ENCODE results near the gene GARRE1.

Gene GARRE1

DNA sequence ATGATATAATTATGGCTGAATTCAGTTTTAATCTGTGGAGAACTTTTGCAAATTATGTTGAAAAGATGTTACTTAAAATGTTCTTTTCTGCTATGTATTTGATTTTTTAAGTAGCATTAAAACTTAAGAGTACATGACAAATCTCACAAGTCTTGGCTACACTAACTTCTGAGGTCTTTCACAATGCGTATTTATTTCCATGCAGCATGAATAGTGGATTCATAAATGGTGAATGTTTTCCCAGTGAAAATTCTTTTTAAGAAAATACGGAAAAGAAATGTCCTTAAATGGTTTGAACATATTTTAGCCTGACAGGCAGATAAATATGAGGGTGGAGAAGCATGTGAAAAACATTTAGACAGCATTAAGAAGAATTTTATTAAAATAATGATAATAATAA, 30.2 kb downstream of the GARRE1 start:
- in situ Hi-C loops (cut with MboI; ENCODE audit: low sequenced_read_pairs): no loop called here

DNA sequence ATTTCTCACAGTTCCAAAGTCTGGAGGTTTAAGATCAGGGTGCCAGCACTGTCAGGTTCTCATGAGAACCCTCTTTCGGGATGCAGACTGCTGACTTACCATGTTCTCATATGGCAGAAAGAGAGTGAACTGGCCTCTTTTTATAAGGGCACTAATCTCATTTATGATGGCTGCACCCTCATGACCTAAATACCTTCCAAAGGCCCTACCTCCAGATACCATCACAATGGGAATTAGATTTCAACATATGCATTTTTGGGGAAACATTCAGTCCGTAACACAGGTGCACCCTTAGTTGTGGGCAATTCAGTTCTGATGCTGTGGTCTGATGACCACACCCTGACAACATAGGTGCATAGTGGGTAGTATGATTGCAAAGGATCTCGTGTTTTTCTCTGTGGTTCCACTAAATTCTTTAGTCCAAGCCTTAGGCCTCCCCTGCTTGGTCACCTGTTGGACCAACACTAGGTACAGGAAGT, 33.3 kb downstream of the GARRE1 start:
- in situ Hi-C loops (cut with MboI; ENCODE audit: low sequenced_read_pairs): no loop called here

DNA sequence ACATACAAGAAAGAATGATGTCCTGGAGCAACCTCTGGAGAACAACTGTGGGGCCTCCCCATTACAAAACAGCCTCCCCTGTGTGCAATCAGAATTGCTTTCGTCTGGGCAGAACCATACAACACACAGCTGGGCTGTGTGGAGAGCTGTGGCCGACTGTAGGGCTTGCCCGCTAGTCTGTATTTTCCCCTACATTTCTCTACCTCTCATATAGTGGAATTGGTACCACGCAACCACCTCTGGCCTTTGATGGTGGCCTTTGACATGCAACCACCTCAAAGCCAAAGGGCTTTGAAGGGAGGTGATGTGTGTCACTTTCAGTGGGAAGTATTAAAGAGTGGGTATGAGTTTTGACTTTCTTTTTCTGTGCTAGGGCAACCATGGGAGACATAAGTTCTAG, 34.0 kb downstream of the GARRE1 start:
- in situ Hi-C loops (cut with MboI; ENCODE audit: low sequenced_read_pairs): no loop called here

DNA sequence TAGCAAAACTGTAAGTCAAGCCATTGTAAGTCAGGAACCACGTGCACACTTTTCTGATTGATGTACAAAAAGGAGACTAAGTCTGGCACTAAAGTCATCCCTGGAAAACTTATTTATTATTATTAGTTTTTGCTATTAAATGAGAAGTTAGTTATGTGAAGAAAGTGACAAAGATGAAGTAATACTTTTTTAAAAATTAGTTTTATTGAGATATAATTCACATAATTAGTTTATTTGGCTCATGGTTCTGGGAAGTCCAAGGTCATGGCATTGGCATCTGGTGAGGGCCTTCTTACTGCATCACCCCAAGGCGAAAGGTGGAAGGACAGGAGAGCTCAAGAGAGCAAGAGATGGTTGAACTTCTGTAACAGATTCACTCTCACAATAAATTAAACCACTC, 36.9 kb downstream of the GARRE1 start:
- in situ Hi-C loops (cut with MboI; ENCODE audit: low sequenced_read_pairs): no loop called here

DNA sequence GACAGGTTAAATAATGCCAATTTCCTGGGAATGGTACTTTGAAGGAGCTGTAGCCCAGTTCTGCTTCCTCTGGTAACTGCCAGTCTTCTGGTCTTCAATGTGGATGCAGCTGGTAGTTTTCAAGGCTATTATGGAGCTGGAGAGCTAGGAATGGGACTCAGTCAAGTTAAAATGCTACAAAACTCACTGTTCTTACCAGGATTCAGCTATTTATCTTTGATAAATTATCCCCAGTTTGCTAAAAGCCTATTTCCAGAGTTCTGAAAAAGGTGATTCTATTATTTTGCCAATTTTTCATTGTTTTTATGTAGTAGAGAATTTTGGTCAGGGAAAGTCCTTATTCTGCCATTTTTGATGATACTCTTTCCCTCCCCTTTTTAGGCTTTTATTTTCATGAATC, 40.7 kb downstream of the GARRE1 start:
- in situ Hi-C loops (cut with MboI; ENCODE audit: low sequenced_read_pairs): no loop called here

DNA sequence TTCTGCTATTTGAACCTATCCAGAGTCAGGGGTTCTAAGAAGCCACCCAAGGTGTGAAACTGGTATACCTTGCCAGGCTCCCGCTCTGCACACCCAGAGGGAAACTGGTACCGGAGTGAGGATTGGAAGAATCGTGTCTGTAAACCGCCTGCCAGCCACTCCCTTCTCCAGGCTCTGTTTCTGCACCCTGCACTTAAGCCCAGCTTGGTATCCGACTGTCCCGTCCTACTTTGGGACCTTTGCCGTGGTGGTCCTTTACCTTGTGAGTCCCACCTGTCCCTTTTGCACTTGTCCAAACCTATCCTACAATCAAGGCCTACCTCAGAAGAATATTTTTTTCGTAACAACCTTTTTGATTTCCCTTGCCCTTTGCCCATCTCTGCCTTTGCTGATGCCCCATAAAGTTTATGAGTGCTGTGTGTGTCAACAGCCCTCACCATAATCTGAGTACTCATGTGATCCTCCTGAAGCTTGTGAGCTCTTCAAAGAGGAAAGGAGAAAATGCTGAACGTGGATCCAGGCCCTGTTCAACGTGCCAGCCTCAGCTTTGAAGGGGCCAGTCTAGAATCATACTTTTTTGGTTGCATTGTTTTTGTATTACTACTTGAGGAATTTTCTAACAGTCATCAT, 44.7 kb downstream of the GARRE1 start:
- in situ Hi-C loops (cut with MboI; ENCODE audit: low sequenced_read_pairs): no loop called here

DNA sequence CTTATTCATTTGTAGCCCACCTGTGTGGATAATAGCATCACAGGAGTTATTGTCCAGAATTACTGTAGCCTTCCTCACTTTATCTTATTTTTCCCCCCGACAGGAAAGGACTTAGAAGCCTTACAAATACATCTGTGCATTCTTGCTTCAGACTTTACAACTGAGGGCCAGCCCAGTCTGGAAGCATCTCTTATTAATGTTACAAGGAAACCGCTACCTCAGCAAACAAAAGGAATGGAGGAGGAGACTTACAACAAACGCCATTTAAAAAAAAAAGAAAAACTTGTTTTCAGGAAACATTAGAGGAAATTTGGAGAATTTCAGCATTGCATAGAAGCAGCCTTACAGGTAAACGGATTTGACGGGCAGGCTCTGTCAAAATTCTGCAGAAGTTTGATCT, 45.2 kb downstream of the GARRE1 start:
- in situ Hi-C loops (cut with MboI; ENCODE audit: low sequenced_read_pairs): no loop called here

DNA sequence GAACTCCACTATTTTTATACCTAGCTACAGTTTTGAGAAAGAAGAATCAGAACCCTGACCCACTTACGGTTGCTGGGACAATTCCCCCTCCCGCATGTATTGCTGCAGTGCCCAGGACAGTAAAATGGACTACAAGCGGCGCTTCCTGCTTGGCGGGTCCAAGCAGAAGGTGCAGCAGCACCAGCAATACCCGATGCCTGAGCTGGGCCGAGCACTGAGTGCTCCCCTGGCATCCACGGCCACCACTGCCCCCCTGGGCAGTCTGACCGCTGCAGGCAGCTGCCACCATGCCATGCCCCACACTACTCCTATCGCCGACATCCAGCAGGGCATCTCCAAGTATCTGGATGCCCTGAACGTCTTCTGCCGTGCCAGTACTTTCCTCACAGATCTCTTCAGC, 46.0 kb downstream of the GARRE1 start:
- in situ Hi-C loops (cut with MboI; ENCODE audit: low sequenced_read_pairs): no loop called here

DNA sequence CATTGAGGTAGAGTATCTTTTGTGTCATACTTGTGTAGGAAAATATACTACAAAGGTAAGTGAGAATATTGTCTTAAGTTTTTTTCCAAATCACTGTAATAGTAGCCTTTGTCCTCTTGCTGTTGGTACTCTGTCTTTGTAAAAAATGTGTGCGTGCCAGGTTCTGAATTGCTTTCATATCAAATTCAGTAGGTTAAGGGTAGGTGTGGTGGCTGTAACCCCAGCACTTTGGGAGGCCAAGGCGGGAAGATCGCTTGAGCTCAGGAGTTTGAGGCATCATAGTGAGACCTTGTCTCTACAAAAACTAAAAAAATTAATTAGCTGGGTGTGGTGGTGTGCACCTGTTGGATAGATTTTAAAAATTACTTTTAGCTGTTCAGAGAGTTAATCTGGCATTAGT, 46.6 kb downstream of the GARRE1 start:
- in situ Hi-C loops (cut with MboI; ENCODE audit: low sequenced_read_pairs): no loop called here

Measured in HL-60/S4 treated with phorbol 12-myristate 13-acetate at 8.2 ng/mL for 4 days and 3 days (cell line).